CD4-positive, CD25-positive, alpha-beta regulatory T cell (primary cell): ENCODE data around the gene PRRX2. TPM values are rescaled to one million over a fixed set of nuclear protein-coding genes. Genes with fewer than 3 reads are reported as not detected.

Source experiments
- ATAC-seq, 2 donors: fragments of 150-1000 bp; cut with Tn5 transposase; one replicate each; pipeline ENCODE4 v1.10.0; 2021; ENCODE audit warnings: low read depth in 2 of 2, moderate number of reproducible peaks in 2 of 2, moderate library complexity in 1 of 2
- DNase-seq, 3 donors: peaks; one replicate each; pipeline versions ENCODE4 v3.0.0 to v3.0.0-alpha.2; 2012 to 2022; ENCODE audit warnings: mixed read lengths in 1 of 3
- H3K27ac ChIP-seq: one replicate; pipeline ENCODE4 v1.7.0; 2013; ENCODE audit warnings: mild to moderate bottlenecking, low read length; ENCODE audit not compliant: insufficient read depth, poor library complexity, severe bottlenecking
- H3K27me3 ChIP-seq: one replicate; pipeline ENCODE4 v1.7.0; 2013; ENCODE audit warnings: low read length; ENCODE audit not compliant: control insufficient read depth, insufficient read depth
- H3K36me3 ChIP-seq: one replicate; pipeline ENCODE4 v1.7.0; 2013; ENCODE audit warnings: mild to moderate bottlenecking, low read length, moderate library complexity; ENCODE audit not compliant: control insufficient read depth, insufficient read depth
- H3K4me1 ChIP-seq: 2 replicates; pipeline ENCODE4 v1.7.0; 2013; ENCODE audit warnings: mild to moderate bottlenecking, low read length; ENCODE audit not compliant: insufficient read depth, control insufficient read depth, poor library complexity, severe bottlenecking
- H3K4me3 ChIP-seq: one replicate; pipeline ENCODE4 v1.7.0; 2013; ENCODE audit warnings: low read depth, mild to moderate bottlenecking, low read length, moderate library complexity
- H3K9me3 ChIP-seq, 2 experiments: 1 replicate in 1 of 2; 2 replicates in 1 of 2; pipeline ENCODE4 v1.7.0; 2013; ENCODE audit warnings: low read length in 2 of 2, mild to moderate bottlenecking in 1 of 2, moderate library complexity in 1 of 2; ENCODE audit not compliant: control insufficient read depth in 2 of 2
- H3K27ac Mint-ChIP-seq, 3 donors: one replicate each; pipeline ENCODE4 v1.8.0; 2020 to 2022; ENCODE audit warnings: mild to moderate bottlenecking in 3 of 3, mixed read lengths in 3 of 3, moderate library complexity in 2 of 3
- H3K27me3 Mint-ChIP-seq: one replicate; pipeline ENCODE4 v1.8.0; 2022; ENCODE audit warnings: mild to moderate bottlenecking, mixed read lengths
- H3K36me3 Mint-ChIP-seq: one replicate; pipeline ENCODE4 v1.8.0; 2020; ENCODE audit warnings: mixed read lengths
- H3K4me1 Mint-ChIP-seq, 4 donors: one replicate each; pipeline ENCODE4 v1.8.0; 2020 to 2022; ENCODE audit warnings: mixed read lengths in 4 of 4, mild to moderate bottlenecking in 1 of 4
- H3K4me3 Mint-ChIP-seq, 4 donors: one replicate each; pipeline ENCODE4 v1.8.0; 2020 to 2022; ENCODE audit warnings: mild to moderate bottlenecking in 4 of 4, mixed read lengths in 4 of 4, moderate library complexity in 3 of 4
- H3K9me3 Mint-ChIP-seq, 7 donors: one replicate each; pipeline ENCODE4 v1.8.0; 2020 to 2022; ENCODE audit warnings: mixed read lengths in 7 of 7, mild to moderate bottlenecking in 3 of 7, moderate library complexity in 2 of 7
- polyA plus RNA-seq, 4 donors: library from polyadenylated mRNA; unstranded; fragments of 300-500 nt; fragmentation: Illumina TruSeq; gene quantifications; one replicate each; pipeline ENCODE4 v1.2.3, GENCODE V29; 2021
- total RNA-seq: library from RNA; stranded (reverse); gene quantifications from one replicate; pipeline ENCODE4 v1.2.3, GENCODE V29; 2022

PRRX2 gene
- total and polyA plus RNA-seq, 5 donors from 2014 or later: not detected

GRCh38 chr9:129725795-129726251 is 60.4 kb downstream of the PRRX2 start:
- DNase-seq (no peak), ATAC-seq (no peak)
- H3K9me3 ChIP-seq: no peaks in the 10 kb centered on the region
- H3K4me3 ChIP-seq: no peak overlapping the region
- no peaks in the 10 kb centered on the region for H3K36me3 ChIP-seq
- peaks cover 3% of the 10 kb centered on the region for H3K4me1 ChIP-seq
- peaks cover 0 to 4% (median 0%) of the 10 kb centered on the region in 4 donors for H3K4me1 Mint-ChIP-seq
- no peak overlapping the region for H3K27ac Mint-ChIP-seq
- H3K36me3 Mint-ChIP-seq: no peaks in the 10 kb centered on the region
- H3K27ac ChIP-seq: no peak overlapping the region
- H3K4me3 Mint-ChIP-seq: no peak overlapping the region
- no peaks in the 10 kb centered on the region for H3K9me3 Mint-ChIP-seq
- H3K27me3 Mint-ChIP-seq: peaks cover 15% of the 10 kb centered on the region
- no peaks in the 10 kb centered on the region for H3K27me3 ChIP-seq

DNA sequence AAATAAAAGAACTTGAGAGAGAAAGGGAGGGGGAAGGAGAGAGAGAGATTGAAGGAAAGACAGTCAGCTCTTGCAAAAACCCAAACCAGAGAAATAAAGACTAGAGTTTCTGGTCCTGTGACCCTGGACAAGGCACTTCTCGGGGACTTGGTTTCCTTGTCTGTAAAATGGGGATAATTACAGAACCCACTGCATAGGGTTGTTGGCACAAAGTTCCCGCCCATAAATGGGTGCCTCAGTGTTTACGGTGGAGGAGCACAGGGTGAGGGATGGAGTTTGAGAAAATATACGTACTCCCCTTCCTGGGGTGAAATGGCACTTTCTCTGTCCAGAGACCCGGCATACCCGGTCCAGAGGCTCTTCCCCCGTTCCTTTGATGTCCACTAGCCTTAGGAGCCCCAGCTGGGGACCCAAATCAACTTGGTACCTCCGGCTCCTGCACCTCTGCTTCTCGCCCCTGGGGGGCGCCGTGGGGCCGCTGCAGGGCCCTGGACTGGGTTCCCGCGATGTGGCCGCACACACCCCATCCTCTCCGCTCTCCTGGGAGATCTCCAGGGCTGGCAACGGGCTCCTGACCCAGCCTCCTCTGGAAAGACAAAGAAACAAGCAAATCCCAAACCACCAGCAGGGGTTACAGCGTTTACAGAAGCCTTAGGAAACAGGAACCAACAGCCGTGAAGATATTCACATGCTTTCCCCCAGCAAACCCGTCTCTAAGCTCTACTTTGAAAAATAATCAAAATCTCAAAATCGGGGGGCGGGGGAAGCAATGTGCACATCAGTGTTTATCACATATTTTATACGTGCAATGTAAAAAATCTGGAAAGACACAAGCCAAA is 61.1 kb downstream of the PRRX2 start:
- no peaks in the 10 kb centered on the region for H3K9me3 ChIP-seq
- H3K36me3 ChIP-seq: no peaks in the 10 kb centered on the region
- peak; percentile 17 to 62 (median 36) for DNase-seq
- no peaks in the 10 kb centered on the region for H3K36me3 Mint-ChIP-seq
- peak; percentile 71 to 72 for ATAC-seq
- H3K27ac Mint-ChIP-seq: no peak overlapping the region
- H3K27me3 Mint-ChIP-seq: peaks cover 19% of the 10 kb centered on the region
- H3K27ac ChIP-seq: no peak overlapping the region
- no peak overlapping the region for H3K4me3 ChIP-seq
- H3K9me3 Mint-ChIP-seq: no peaks in the 10 kb centered on the region
- H3K4me1 Mint-ChIP-seq: peaks cover 0 to 4% (median 0%) of the 10 kb centered on the region in 4 donors
- no peaks in the 10 kb centered on the region for H3K27me3 ChIP-seq
- H3K4me1 ChIP-seq: peaks cover 3% of the 10 kb centered on the region
- peak overlapping the region in 2 of 4 donors; percentile 9 to 26 for H3K4me3 Mint-ChIP-seq

- Mint-ChIP-seq H3K27ac (no peak overlapping the region), H3K4me1 (peaks cover 0 to 4% (median 0%) of the 10 kb centered on the region in 4 donors), H3K27me3 (peaks cover 20% of the 10 kb centered on the region), H3K9me3 (no peaks in the 10 kb centered on the region), H3K4me3 (no peak overlapping the region), H3K36me3 (no peaks in the 10 kb centered on the region)
- no peak overlapping the region for H3K4me3 ChIP-seq
- H3K9me3 ChIP-seq: no peaks in the 10 kb centered on the region
- no peak overlapping the region for H3K27ac ChIP-seq
- DNase-seq (no peak), ATAC-seq (no peak)
- H3K27me3 ChIP-seq: no peaks in the 10 kb centered on the region
- no peaks in the 10 kb centered on the region for H3K36me3 ChIP-seq
- H3K4me1 ChIP-seq: peaks cover 3% of the 10 kb centered on the region
Measured at GRCh38 chr9:129728744-129729143, 63.3 kb downstream of the PRRX2 start.

DNA sequence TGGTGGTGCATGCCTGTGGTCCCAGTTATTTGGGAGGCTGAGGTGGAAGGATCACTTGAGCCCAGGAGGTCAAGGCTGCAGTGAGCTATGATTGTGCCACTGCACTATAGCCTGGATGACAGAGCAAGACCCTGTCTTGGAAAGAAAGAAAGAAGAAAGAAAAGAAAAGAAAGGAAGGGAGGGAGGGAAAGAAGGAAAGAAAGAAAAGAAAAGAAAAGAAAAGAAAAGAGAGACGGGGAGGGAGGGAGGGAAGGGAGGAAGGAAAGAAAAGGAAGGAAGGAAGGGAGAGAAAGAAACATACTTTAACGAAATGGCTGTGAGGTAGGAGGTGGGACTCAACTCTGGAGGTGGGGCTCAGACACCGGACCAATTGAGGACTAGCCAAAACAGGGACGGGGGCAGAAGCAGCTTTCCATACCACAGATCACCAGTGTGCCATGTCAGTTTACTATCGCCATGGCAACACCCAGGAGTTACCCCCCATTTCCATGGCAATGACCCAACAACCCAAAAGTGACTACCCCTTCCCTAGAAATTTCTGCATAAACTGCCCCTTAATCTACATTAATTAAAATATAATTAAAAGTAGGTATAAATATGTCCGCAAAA is 66.1 kb downstream of the PRRX2 start:
- DNase-seq: no peak
- no peak for ATAC-seq
- H3K36me3 ChIP-seq: no peaks in the 10 kb centered on the region
- H3K36me3 Mint-ChIP-seq: no peaks in the 10 kb centered on the region
- H3K4me1 ChIP-seq: peaks cover 2% of the 10 kb centered on the region
- H3K9me3 ChIP-seq: no peaks in the 10 kb centered on the region
- no peak overlapping the region for H3K4me3 ChIP-seq
- H3K27ac ChIP-seq: no peak overlapping the region
- peak overlapping the region in 1 of 4 donors; percentile 58 for H3K4me3 Mint-ChIP-seq
- H3K27me3 Mint-ChIP-seq: peaks cover 25% of the 10 kb centered on the region
- H3K4me1 Mint-ChIP-seq: peaks cover 0 to 2% (median 0%) of the 10 kb centered on the region in 4 donors
- peak overlapping the region in 1 of 3 donors; percentile 54 for H3K27ac Mint-ChIP-seq
- H3K9me3 Mint-ChIP-seq: no peaks in the 10 kb centered on the region
- H3K27me3 ChIP-seq: no peaks in the 10 kb centered on the region

DNA sequence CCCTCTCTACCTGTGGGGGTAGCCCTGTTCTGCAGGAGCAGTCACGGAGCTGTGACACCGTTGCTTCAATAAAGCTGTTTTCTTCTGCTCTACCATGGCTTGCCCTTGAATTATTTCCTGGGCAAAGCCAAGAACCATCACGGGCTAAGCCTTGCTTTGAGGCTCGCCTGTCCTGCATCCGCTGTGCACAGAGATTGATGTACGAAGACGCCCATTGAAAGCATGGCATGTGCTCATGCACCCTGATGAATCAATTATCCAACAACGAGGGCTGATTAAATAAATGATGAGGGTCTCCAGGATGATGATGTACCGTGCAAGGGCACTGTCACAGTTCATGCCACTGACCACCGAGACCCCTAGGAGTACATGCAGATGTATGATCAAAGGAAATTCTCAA is 66.7 kb downstream of the PRRX2 start:
- Mint-ChIP-seq H3K9me3 (no peaks in the 10 kb centered on the region), H3K27me3 (peaks cover 26% of the 10 kb centered on the region), H3K4me1 (peaks cover 0 to under 1% (median 0%) of the 10 kb centered on the region in 4 donors), H3K27ac (peak overlapping the region in 1 of 3 donors; percentile 69), H3K36me3 (no peaks in the 10 kb centered on the region), H3K4me3 (peak overlapping the region in 1 of 4 donors; percentile 8)
- H3K27me3 ChIP-seq: no peaks in the 10 kb centered on the region
- H3K9me3 ChIP-seq: no peaks in the 10 kb centered on the region
- no peaks in the 10 kb centered on the region for H3K36me3 ChIP-seq
- H3K4me3 ChIP-seq: no peak overlapping the region
- no peaks in the 10 kb centered on the region for H3K4me1 ChIP-seq
- H3K27ac ChIP-seq: no peak overlapping the region
- no peak for ATAC-seq
- no peak for DNase-seq

- no peak overlapping the region for H3K27ac Mint-ChIP-seq
- Histone ChIP-seq H3K4me3 (no peak overlapping the region), H3K9me3 (no peaks in the 10 kb centered on the region), H3K4me1 (peaks cover 4% of the 10 kb centered on the region), H3K27me3 (no peaks in the 10 kb centered on the region), H3K36me3 (no peaks in the 10 kb centered on the region), H3K27ac (no peak overlapping the region)
- ATAC-seq: no peak
- no peak for DNase-seq
- no peaks in the 10 kb centered on the region for H3K9me3 Mint-ChIP-seq
- H3K36me3 Mint-ChIP-seq: no peaks in the 10 kb centered on the region
- peaks cover 31% of the 10 kb centered on the region for H3K27me3 Mint-ChIP-seq
- peaks cover 2 to 6% (median 5%) of the 10 kb centered on the region in 4 donors for H3K4me1 Mint-ChIP-seq
- H3K4me3 Mint-ChIP-seq: no peak overlapping the region
Measured at GRCh38 chr9:129732946-129733631, 67.6 kb downstream of the PRRX2 start.

GRCh38 chr9:129733632-129733953 is 68.1 kb downstream of the PRRX2 start:
- Histone ChIP-seq H3K36me3 (no peaks in the 10 kb centered on the region), H3K4me1 (peaks cover 8% of the 10 kb centered on the region), H3K4me3 (no peak overlapping the region), H3K27ac (no peak overlapping the region), H3K27me3 (no peaks in the 10 kb centered on the region), H3K9me3 (no peaks in the 10 kb centered on the region)
- no peak for ATAC-seq
- DNase-seq: no peak
- H3K36me3 Mint-ChIP-seq: no peaks in the 10 kb centered on the region
- no peaks in the 10 kb centered on the region for H3K9me3 Mint-ChIP-seq
- H3K27me3 Mint-ChIP-seq: peaks cover 31% of the 10 kb centered on the region
- peaks cover 4 to 10% (median 6%) of the 10 kb centered on the region in 4 donors for H3K4me1 Mint-ChIP-seq
- H3K4me3 Mint-ChIP-seq: no peak overlapping the region
- H3K27ac Mint-ChIP-seq: no peak overlapping the region
